Choroid plexus epithelial cell (primary cell): ENCODE data around the gene ZNF524.
"Not testable (repeated sequence)": the region's sequence is repeated elsewhere in the genome, so short reads cannot be mapped to it uniquely, and the experiment has no call there.

ENCODE experiments used
- DNase-seq: peaks from one replicate; pipeline ENCODE4 v3.0.0-alpha.2; 2010; ENCODE audit warnings: low read depth
- H3K4me3 ChIP-seq: 2 replicates; pipeline ENCODE4 v1.5.1; 2011; ENCODE audit warnings: low read depth, mild to moderate bottlenecking, control low read depth, low read length, moderate library complexity
- TF ChIP-seq, protein P1 (sequence below): conservative IDR thresholded peaks from 2 replicates; pipeline ENCODE4 v1.5.1; 2011; ENCODE audit warnings: low read depth, mild to moderate bottlenecking, control low read depth, inconsistent platforms, low read length, moderate library complexity

ZNF524 gene

GRCh38 chr19:55578031-55578760 is 21.9 kb upstream of the ZNF524 start:
- no peak for DNase-seq
- no peak overlapping the region for H3K4me3 ChIP-seq
- TF ChIP-seq, protein P1, sequence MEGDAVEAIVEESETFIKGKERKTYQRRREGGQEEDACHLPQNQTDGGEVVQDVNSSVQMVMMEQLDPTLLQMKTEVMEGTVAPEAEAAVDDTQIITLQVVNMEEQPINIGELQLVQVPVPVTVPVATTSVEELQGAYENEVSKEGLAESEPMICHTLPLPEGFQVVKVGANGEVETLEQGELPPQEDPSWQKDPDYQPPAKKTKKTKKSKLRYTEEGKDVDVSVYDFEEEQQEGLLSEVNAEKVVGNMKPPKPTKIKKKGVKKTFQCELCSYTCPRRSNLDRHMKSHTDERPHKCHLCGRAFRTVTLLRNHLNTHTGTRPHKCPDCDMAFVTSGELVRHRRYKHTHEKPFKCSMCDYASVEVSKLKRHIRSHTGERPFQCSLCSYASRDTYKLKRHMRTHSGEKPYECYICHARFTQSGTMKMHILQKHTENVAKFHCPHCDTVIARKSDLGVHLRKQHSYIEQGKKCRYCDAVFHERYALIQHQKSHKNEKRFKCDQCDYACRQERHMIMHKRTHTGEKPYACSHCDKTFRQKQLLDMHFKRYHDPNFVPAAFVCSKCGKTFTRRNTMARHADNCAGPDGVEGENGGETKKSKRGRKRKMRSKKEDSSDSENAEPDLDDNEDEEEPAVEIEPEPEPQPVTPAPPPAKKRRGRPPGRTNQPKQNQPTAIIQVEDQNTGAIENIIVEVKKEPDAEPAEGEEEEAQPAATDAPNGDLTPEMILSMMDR, result no peak

DNA sequence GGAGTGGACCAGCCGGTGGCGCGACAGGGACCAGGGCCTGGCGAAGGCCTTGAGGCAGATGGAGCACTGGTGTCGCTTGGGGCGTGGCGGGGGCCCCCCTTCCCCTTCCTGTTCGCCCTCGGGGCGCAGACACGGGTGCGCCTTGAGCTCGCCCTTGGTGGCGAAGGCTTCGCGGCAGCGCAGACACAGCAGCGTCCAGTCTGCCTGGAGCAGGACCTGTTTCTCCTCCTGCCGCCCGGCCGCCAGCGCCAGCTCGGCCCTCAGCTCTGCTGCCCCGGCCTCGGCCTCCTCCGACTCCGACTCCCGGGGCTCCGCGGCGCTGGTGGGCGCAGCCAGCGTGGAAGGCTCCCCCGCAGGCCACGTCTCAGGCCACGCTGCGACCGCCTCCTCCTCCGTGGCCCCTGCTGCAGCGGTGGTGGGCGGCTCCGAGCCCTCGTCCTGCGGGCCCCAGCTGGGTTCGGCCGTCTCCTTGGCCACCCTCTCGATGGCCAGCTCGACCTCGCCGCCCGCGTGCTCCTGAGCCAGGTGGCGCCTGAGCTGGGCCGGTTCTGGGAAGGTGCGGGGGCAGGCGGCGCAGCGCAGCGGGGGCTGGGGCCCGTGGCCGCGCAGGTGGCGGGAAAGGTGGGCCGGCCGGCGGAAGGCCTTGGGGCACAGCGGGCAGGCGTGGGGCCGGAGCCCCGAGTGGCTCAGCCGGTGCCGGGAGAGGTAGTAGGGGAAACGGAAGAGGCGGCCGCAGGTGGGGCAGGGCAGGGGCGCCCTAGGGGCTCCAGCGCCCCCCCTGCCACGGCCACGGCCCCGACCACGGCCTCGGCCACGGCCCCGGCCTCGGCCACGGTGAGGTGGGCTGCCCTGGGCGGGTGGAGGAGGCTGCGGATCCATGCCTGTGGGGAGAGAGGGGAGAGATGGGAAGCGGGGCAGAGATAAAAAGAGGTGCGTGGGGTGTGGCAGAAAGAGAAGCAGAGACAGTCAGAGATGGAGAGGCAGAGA is 21.0 kb upstream of the ZNF524 start:
- DNase-seq, result no peak
- TF ChIP-seq, protein P1, result no peak
- H3K4me3 ChIP-seq, result peak overlapping the region; percentile 93

GRCh38 chr19:55579766-55580621 is 20.1 kb upstream of the ZNF524 start:
- TF ChIP-seq, protein P1, result no peak
- peak; percentile 41 for DNase-seq
- peak overlapping the region; percentile 93 for H3K4me3 ChIP-seq

GRCh38 chr19:55580628-55581144 is 19.4 kb upstream of the ZNF524 start, which contains the start of gene ZNF579:
ZNF579 (minus strand) TSS chr19:55580848; CDS start chr19:55579639, 1,209 bp downstream.
- peak within 1 kb of the TSS; percentile 93 for H3K4me3 ChIP-seq
- TF ChIP-seq, protein P1, result no peak
- DNase-seq, result peak; percentile 92

DNA sequence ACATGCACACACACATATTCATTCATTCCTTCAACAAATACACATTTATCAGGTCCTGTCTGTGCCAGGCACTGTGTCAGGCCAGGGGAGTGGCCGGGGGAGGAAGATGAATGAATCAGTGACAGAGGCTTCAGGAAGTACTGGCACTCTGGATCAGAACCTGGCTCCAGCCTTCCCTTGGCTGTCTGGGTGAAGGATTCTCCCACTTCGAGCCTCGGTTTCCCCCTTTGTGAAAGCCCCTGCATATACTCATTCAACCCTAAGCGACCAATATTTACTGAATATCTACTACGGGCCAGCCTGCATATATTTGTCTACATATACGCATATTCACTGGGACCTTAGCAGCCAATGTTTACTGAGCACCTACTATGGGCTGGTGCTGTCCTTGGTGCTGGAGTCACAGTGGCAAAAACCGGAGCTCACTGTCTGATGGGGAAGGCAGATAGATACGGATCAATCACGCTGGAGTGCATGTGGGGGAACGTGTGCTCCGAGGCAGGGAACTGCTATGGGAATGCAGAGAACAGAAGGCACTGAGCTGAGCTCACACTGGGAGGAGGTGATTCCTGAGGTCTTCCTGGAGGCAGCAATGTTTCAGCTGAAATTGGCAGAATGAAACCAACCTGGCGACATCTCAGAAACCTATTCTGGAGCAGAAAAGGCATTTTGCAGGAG is 18.8 kb upstream of the ZNF524 start:
- H3K4me3 ChIP-seq, result peak overlapping the region; percentile 93
- peak; percentile 9 for DNase-seq
- TF ChIP-seq, protein P1, result no peak

GRCh38 chr19:55581823-55582223 is 18.3 kb upstream of the ZNF524 start:
- no peak overlapping the region for H3K4me3 ChIP-seq
- TF ChIP-seq, protein P1, result no peak
- DNase-seq, result no peak

DNA sequence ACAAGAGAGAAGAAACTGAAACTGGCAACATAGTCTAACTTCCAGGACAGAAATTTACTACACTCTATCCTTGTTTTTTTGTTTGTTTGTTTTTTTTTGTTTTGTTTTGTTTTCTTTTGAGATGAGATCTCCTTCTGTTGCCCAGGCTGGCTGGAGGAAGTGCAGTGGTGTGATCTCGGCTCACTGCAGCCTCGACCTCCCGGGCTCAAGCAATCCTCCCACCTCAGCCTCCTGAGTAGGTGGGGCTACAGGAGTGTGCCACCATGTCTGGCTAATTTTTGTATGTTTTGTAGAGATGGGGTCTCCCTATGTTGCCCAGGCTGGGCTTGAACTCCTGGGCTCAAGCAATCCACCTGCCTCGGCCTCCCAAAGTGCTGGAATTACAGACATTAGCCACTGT is 17.8 kb upstream of the ZNF524 start:
- not testable (repeated sequence) for DNase-seq

DNA sequence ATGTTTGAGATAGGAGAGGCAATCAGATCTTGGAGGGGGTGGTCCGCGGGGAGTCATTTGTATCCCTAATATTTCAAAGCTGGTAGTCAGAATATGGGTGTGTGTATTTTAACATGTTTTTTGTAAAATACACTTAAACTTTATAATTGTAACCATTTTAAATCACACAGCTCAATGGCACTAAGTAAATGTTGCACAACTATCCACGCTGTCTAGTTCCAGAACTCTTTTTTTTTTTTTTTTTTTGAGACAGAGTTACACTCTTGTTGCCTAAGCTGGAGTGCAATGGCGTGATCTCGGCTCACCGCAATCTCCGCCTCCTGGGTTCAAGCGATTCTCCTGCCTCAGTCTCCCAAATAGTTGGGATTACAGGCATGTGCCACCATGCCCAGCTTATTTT is 16.2 kb upstream of the ZNF524 start:
- DNase-seq, H3K4me3 ChIP-seq: not testable (repeated sequence)

More for the DNA sequence above, 17.8 kb upstream of the ZNF524 start:
- H3K4me3 ChIP-seq, result not testable (repeated sequence)
